MM.1S (cell line): ENCODE measurements around the gene GCNT3.

Source experiments
- DNase-seq: peaks from one replicate; pipeline ENCODE4 v3.0.0-alpha.2; 2015
- H2AFZ ChIP-seq: fragments of 300-600 bp; sonication (generic); 2 replicates; pipeline ENCODE4 v1.6.0; 2016; ENCODE audit warnings: antibody characterized with exemption, low read length
- H3F3A ChIP-seq: fragments of 300-600 bp; sonication (generic); 2 replicates; pipeline ENCODE4 v1.6.1; 2016; ENCODE audit warnings: mild to moderate bottlenecking, antibody characterized with exemption, low read length, moderate library complexity, mixed read lengths; ENCODE audit not compliant: insufficient read depth
- H3K27ac ChIP-seq: fragments of 300-600 bp; sonication (generic); 2 replicates; pipeline ENCODE4 v1.5.1; 2016; ENCODE audit warnings: mild to moderate bottlenecking, low read length
- H3K27me3 ChIP-seq: fragments of 300-600 bp; sonication (generic); replicated peaks from 2 replicates; pipeline ENCODE4 v1.6.0; 2016; ENCODE audit warnings: low read length; ENCODE audit not compliant: insufficient read depth
- H3K36me3 ChIP-seq: fragments of 300-600 bp; sonication (generic); replicated peaks from 2 replicates; pipeline ENCODE4 v1.6.1; 2016; ENCODE audit warnings: mild to moderate bottlenecking, low read length, mixed read lengths; ENCODE audit not compliant: insufficient read depth
- H3K4me1 ChIP-seq: fragments of 300-600 bp; sonication (generic); 2 replicates; pipeline ENCODE4 v1.6.1; 2016; ENCODE audit warnings: low read length, mixed read lengths
- H3K4me2 ChIP-seq: fragments of 300-600 bp; sonication (generic); 2 replicates; pipeline ENCODE4 v1.6.0; 2016; ENCODE audit warnings: low read depth, low read length
- H3K4me3 ChIP-seq: fragments of 300-600 bp; sonication (generic); 2 replicates; pipeline ENCODE4 v1.5.1; 2016; ENCODE audit warnings: low read length, mixed read lengths
- H3K79me2 ChIP-seq: fragments of 300-600 bp; sonication (generic); 2 replicates; pipeline ENCODE4 v1.6.1; 2016; ENCODE audit warnings: mixed run types, low read length, mixed read lengths
- H3K9ac ChIP-seq: fragments of 300-600 bp; sonication (generic); 2 replicates; pipeline ENCODE4 v1.6.1; 2016; ENCODE audit warnings: low read length, mixed read lengths
- H3K9me2 ChIP-seq: fragments of 300-600 bp; sonication (generic); replicated peaks from 2 replicates; pipeline ENCODE4 v1.6.1; 2016; ENCODE audit warnings: mild to moderate bottlenecking, low read length, mixed read lengths; ENCODE audit not compliant: insufficient read depth
- H3K9me3 ChIP-seq: fragments of 300-600 bp; sonication (generic); replicated peaks from 2 replicates; pipeline ENCODE4 v1.6.1; 2016; ENCODE audit warnings: mild to moderate bottlenecking, low read length, mixed read lengths; ENCODE audit not compliant: insufficient read depth
- H4K20me1 ChIP-seq: fragments of 300-600 bp; sonication (generic); 2 replicates; pipeline ENCODE4 v1.6.1; 2016; ENCODE audit warnings: mild to moderate bottlenecking, low read length, moderate library complexity, mixed read lengths; ENCODE audit not compliant: insufficient read depth
- EZH2 ChIP-seq: fragments of 300-600 bp; sonication (generic); optimal IDR thresholded peaks from 2 replicates; pipeline ENCODE3; 2017; ENCODE audit warnings: low read depth, mild to moderate bottlenecking, antibody characterized with exemption, low read length, mixed read lengths
- EZH2phosphoT487 ChIP-seq: fragments of 300-600 bp; sonication (generic); IDR thresholded peaks from 2 replicates; pipeline ENCODE4 v1.6.1; 2018; ENCODE audit warnings: antibody characterized with exemption, low read length
- TF ChIP-seq, protein P1 (sequence below): fragments of 300-600 bp; sonication (generic); IDR thresholded peaks from 2 replicates; pipeline ENCODE4 v1.5.1; 2016; ENCODE audit warnings: antibody characterized with exemption, low read length, mixed read lengths

The GCNT3 gene

DNA sequence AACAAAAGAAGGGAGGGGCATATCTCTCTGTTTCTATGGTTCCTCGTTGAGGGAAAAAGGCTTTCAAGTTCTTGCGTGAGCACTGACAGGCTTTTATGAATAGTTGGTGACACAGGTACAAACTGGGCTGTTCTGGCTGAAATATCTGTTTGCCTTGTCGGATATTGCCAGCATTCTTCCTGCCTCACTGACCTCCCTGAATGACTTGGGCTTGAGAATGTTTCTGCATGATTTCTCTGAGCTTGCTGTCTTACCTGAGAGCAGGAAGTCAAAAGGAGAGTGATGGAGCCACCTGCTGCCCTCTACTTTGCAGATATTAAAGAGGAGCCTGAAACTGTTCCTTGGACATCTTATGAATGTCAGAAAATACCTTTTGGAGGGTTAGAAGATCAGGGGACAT is 4.8 kb downstream of the GCNT3 start:
- Histone ChIP-seq H3K27me3 (no peaks in the 10 kb centered on the region), H3K4me2 (no peak overlapping the region), H3K4me3 (no peak overlapping the region), H3K9me3 (no peaks in the 10 kb centered on the region), H3K27ac (no peak overlapping the region), H3K9me2 (no peaks in the 10 kb centered on the region), H3K9ac (no peak overlapping the region), H3F3A (no peaks in the 10 kb centered on the region), H3K79me2 (no peaks in the 10 kb centered on the region), H3K4me1 (peaks cover 7% of the 10 kb centered on the region), H4K20me1 (no peaks in the 10 kb centered on the region), H3K36me3 (no peaks in the 10 kb centered on the region), H2AFZ (no peak overlapping the region)
- DNase-seq = no peak
- TF ChIP-seq EZH2 (no peak), EZH2phosphoT487 (no peak)
- TF ChIP-seq, protein P1, sequence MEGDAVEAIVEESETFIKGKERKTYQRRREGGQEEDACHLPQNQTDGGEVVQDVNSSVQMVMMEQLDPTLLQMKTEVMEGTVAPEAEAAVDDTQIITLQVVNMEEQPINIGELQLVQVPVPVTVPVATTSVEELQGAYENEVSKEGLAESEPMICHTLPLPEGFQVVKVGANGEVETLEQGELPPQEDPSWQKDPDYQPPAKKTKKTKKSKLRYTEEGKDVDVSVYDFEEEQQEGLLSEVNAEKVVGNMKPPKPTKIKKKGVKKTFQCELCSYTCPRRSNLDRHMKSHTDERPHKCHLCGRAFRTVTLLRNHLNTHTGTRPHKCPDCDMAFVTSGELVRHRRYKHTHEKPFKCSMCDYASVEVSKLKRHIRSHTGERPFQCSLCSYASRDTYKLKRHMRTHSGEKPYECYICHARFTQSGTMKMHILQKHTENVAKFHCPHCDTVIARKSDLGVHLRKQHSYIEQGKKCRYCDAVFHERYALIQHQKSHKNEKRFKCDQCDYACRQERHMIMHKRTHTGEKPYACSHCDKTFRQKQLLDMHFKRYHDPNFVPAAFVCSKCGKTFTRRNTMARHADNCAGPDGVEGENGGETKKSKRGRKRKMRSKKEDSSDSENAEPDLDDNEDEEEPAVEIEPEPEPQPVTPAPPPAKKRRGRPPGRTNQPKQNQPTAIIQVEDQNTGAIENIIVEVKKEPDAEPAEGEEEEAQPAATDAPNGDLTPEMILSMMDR = no peak

- Histone ChIP-seq H4K20me1 (no peaks in the 10 kb centered on the region), H3K4me2 (no peak overlapping the region)
- TF ChIP-seq EZH2 = no peak
- TF ChIP-seq, protein P1 = no peak
- no peak for TF ChIP-seq EZH2phosphoT487
Observed at GRCh38 chr15:59618406-59618805, 6.8 kb downstream of the GCNT3 start.

DNA sequence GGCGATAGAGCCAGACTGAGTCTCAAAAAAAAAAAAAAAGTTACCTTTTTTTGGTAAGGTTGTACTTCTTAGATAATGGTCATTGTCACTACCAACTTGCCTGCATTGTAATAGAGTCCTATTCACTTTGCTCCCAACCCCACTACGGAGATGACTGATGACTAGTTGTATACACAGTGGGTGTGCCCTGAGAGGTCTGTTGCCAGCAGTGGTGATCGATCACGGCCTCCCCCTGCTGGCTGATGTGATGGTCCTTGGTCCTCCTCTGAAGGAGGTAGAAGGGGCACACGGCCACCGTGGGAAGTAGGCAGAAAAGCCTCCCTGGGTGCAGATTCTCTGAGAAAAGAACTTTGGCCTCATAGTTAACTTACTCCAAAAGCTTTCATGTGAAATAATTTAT is 10.7 kb downstream of the GCNT3 start:
- Histone ChIP-seq H3K9ac (no peak overlapping the region), H3K27ac (no peak overlapping the region), H3K4me1 (no peaks in the 10 kb centered on the region), H3K36me3 (no peaks in the 10 kb centered on the region), H3F3A (no peaks in the 10 kb centered on the region), H3K79me2 (no peaks in the 10 kb centered on the region), H3K4me2 (no peak overlapping the region), H3K4me3 (no peak overlapping the region), H2AFZ (no peak overlapping the region), H4K20me1 (no peaks in the 10 kb centered on the region), H3K9me2 (no peaks in the 10 kb centered on the region), H3K27me3 (no peaks in the 10 kb centered on the region), H3K9me3 (no peaks in the 10 kb centered on the region)
- peak; percentile 47 for DNase-seq
- TF ChIP-seq, protein P1 = peak; percentile 43
- no peak for TF ChIP-seq EZH2phosphoT487

More at GRCh38 chr15:59618406-59618805, 6.8 kb downstream of the GCNT3 start:
- Histone ChIP-seq H3K27me3 (no peaks in the 10 kb centered on the region), H3K9me2 (no peaks in the 10 kb centered on the region), H3F3A (no peaks in the 10 kb centered on the region), H3K4me3 (no peak overlapping the region), H3K36me3 (no peaks in the 10 kb centered on the region), H3K79me2 (no peaks in the 10 kb centered on the region), H2AFZ (no peak overlapping the region), H3K27ac (no peak overlapping the region), H3K4me1 (peaks cover 7% of the 10 kb centered on the region), H3K9me3 (no peaks in the 10 kb centered on the region), H3K9ac (no peak overlapping the region)
- DNase-seq = no peak

DNA sequence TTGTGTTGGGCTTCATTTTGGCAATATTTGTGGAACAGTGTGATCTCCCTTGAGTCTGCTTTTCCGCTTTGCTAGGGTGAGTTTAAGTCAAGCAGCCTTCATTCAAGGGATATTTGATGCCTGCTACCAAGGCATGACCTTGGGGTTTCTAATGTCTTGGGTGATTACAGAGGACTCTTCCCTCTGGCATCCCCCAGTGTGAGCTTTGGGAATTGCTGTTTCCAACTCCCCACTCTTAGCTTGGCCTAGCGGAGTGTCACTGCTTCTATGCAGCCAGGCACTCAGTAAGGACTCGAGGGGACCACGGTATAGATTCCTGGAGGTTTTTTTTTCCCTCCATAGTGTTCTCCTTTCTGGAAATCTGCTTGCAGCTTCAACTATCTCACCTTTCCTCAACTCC is 21.1 kb downstream of the GCNT3 start:
- DNase-seq = no peak
- Histone ChIP-seq H3K27ac (no peak overlapping the region), H3F3A (no peaks in the 10 kb centered on the region), H3K4me1 (no peaks in the 10 kb centered on the region), H3K4me3 (no peak overlapping the region), H3K36me3 (no peaks in the 10 kb centered on the region), H3K79me2 (no peaks in the 10 kb centered on the region), H3K4me2 (no peak overlapping the region), H3K9me3 (no peaks in the 10 kb centered on the region), H3K9me2 (no peaks in the 10 kb centered on the region), H3K27me3 (no peaks in the 10 kb centered on the region), H2AFZ (no peak overlapping the region), H3K9ac (no peak overlapping the region), H4K20me1 (no peaks in the 10 kb centered on the region)
- TF ChIP-seq, protein P1 = peak; percentile 14; the same call in 1 of the 2 replicates
- no peak for TF ChIP-seq EZH2phosphoT487
- TF ChIP-seq EZH2 = no peak
